ENCODE data around the gene ZBTB7C. TPM values are rescaled to one million over a fixed set of nuclear protein-coding genes. Genes with fewer than 3 reads are reported as not detected.

Gene ZBTB7C
- total RNA-seq, 6 experiments from 2014 or later, result not detected

- no peak for TF ChIP-seq CTCF (IDR thresholded peaks at IDR 0.05)
- Mint-ChIP-seq H3K9me3 (no peaks in the 10 kb centered on the region), H3K27ac (no peak overlapping the region), H3K27me3 (ENCODE audit: insufficient read depth) (peaks cover 37% of the 10 kb centered on the region), H3K4me1 (ENCODE audit: low read depth) (no peaks in the 10 kb centered on the region; the same call in 1 of the 2 replicates), H3K36me3 (ENCODE audit: low read depth) (no peaks in the 10 kb centered on the region), H3K4me3 (no peak overlapping the region)
- DNase-seq, result no peak
Measured at GRCh38 chr18:48018851-48019250, 390.3 kb downstream of the ZBTB7C start.

GRCh38 chr18:48017635-48018034 is 391.5 kb downstream of the ZBTB7C start:
- Mint-ChIP-seq H3K4me1 (ENCODE audit: low read depth) (no peaks in the 10 kb centered on the region; the same call in 1 of the 2 replicates), H3K36me3 (ENCODE audit: low read depth) (no peaks in the 10 kb centered on the region), H3K9me3 (no peaks in the 10 kb centered on the region), H3K27ac (no peak overlapping the region), H3K27me3 (ENCODE audit: insufficient read depth) (peaks cover 36% of the 10 kb centered on the region), H3K4me3 (no peak overlapping the region)
- DNase-seq, result no peak
- no peak for TF ChIP-seq CTCF (IDR thresholded peaks at IDR 0.05)

- Mint-ChIP-seq H3K36me3 (ENCODE audit: low read depth) (no peaks in the 10 kb centered on the region), H3K9me3 (no peaks in the 10 kb centered on the region), H3K4me1 (ENCODE audit: low read depth) (no peaks in the 10 kb centered on the region), H3K27me3 (ENCODE audit: insufficient read depth) (peaks cover 34% of the 10 kb centered on the region), H3K4me3 (no peak overlapping the region), H3K27ac (no peak overlapping the region)
- no peak for DNase-seq
- TF ChIP-seq CTCF (IDR thresholded peaks at IDR 0.05), result no peak
Measured at GRCh38 chr18:48013162-48013561, 396.0 kb downstream of the ZBTB7C start.

GRCh38 chr18:48011926-48012465 is 397.2 kb downstream of the ZBTB7C start:
- Mint-ChIP-seq H3K36me3 (ENCODE audit: low read depth) (no peaks in the 10 kb centered on the region), H3K9me3 (no peaks in the 10 kb centered on the region), H3K27me3 (ENCODE audit: insufficient read depth) (peaks cover 32% of the 10 kb centered on the region), H3K27ac (no peak overlapping the region), H3K4me1 (ENCODE audit: low read depth) (no peaks in the 10 kb centered on the region), H3K4me3 (no peak overlapping the region)
- TF ChIP-seq CTCF (IDR thresholded peaks at IDR 0.05), result no peak
- DNase-seq, result no peak

- no peak for TF ChIP-seq CTCF (IDR thresholded peaks at IDR 0.05)
- no peak for DNase-seq
- no peaks in the 10 kb centered on the region for H3K9me3 Mint-ChIP-seq
- no peak overlapping the region for H3K4me3 Mint-ChIP-seq
- H3K4me1 Mint-ChIP-seq (ENCODE audit: low read depth), result no peaks in the 10 kb centered on the region
- no peaks in the 10 kb centered on the region for H3K36me3 Mint-ChIP-seq (ENCODE audit: low read depth)
- H3K27me3 Mint-ChIP-seq (ENCODE audit: insufficient read depth), result peaks cover 25% of the 10 kb centered on the region
- H3K27ac Mint-ChIP-seq, result no peak overlapping the region
Measured at GRCh38 chr18:48010264-48010663, 398.9 kb downstream of the ZBTB7C start.

All from HFFc6 (cell line).